Measurements from ENCODE around the gene TRAF4. TPM values are rescaled to one million over a fixed set of nuclear protein-coding genes. Genes with fewer than 3 reads are reported as not detected.
"Not testable (repeated sequence)": the region's sequence is repeated elsewhere in the genome, so short reads cannot be mapped to it uniquely, and the experiment has no call there.

The TRAF4 gene
- total RNA-seq, 1 donor = 42.3 TPM

- DNase-seq (ENCODE audit: low read depth in 2 of 3, low spot score in 2 of 3) = no peak
Observed at GRCh38 chr17:28777178-28777577, 33.4 kb downstream of the TRAF4 start.

GRCh38 chr17:28779601-28780000 lies 35.8 kb downstream of the TRAF4 start:
- not testable (repeated sequence) for DNase-seq (ENCODE audit: low read depth in 2 of 3, low spot score in 2 of 3)

- no peak for DNase-seq (ENCODE audit: low read depth in 2 of 3, low spot score in 2 of 3)
Observed at GRCh38 chr17:28783161-28783560, 39.4 kb downstream of the TRAF4 start.

- no peak for DNase-seq (ENCODE audit: low read depth in 2 of 3, low spot score in 2 of 3)
Observed at GRCh38 chr17:28788100-28788499, 44.3 kb downstream of the TRAF4 start.

- DNase-seq (ENCODE audit: low read depth in 2 of 3, low spot score in 2 of 3) = peak in 2 of 3 donors; percentile 31 to 64
Observed at GRCh38 chr17:28792877-28793661, 49.3 kb downstream of the TRAF4 start.

- not testable (repeated sequence) for DNase-seq (ENCODE audit: low read depth in 2 of 3, low spot score in 2 of 3)
Observed at GRCh38 chr17:28794846-28795441, 51.1 kb downstream of the TRAF4 start.

GRCh38 chr17:28796062-28796461 lies 52.3 kb downstream of the TRAF4 start:
- no peak for DNase-seq (ENCODE audit: low read depth in 2 of 3, low spot score in 2 of 3)

Small RNA genes within 50 kb of the gene (small RNA-seq; reads per million reads assigned to genes)
- gene SNORD42A (not detected), gene SNORD42B (9.7 reads per million, percentile 92 among the genes with 10 or more reads in this experiment), gene SNORD4A (not detected), gene SNORD4B (not detected)

Other genes with a start within 250 kb of the TRAF4 start
- not detected for gene FOXN1, start 237.7 kb upstream of the TRAF4 start, total RNA-seq
- 12.1 TPM for gene UNC119, start 191.4 kb upstream of the TRAF4 start, total RNA-seq
- 71.6 TPM for gene PIGS, start 172.5 kb upstream of the TRAF4 start, total RNA-seq
- 55.5 TPM for gene ALDOC, start 167.1 kb upstream of the TRAF4 start, total RNA-seq
- 6.2 TPM for gene SPAG5, start 145.0 kb upstream of the TRAF4 start, total RNA-seq
- gene RSKR, start 129.8 kb upstream of the TRAF4 start, total RNA-seq = 8.1 TPM
- gene BLTP2, start 98.9 kb upstream of the TRAF4 start, total RNA-seq = 142 TPM
- gene SDF2, start 82.1 kb upstream of the TRAF4 start, total RNA-seq = 56.3 TPM
- 61.9 TPM for gene SUPT6H, start 81.8 kb upstream of the TRAF4 start, total RNA-seq
- 3.5 TPM for gene PROCA1, start 32.1 kb upstream of the TRAF4 start, total RNA-seq
- 160 TPM for gene RAB34, start 26.1 kb upstream of the TRAF4 start, total RNA-seq
- 745 TPM for gene RPL23A, start 24.0 kb upstream of the TRAF4 start, total RNA-seq
- gene TLCD1, start 17.8 kb upstream of the TRAF4 start, total RNA-seq = 1.1 TPM
- 12.4 TPM for gene NEK8, start 15.2 kb upstream of the TRAF4 start, total RNA-seq
- gene FAM222B, start 98.8 kb downstream of the TRAF4 start, total RNA-seq = 19.1 TPM
- 47.4 TPM for gene ERAL1, start 111.0 kb downstream of the TRAF4 start, total RNA-seq
- 61.7 TPM for gene FLOT2, start 153.7 kb downstream of the TRAF4 start, total RNA-seq
- 30.7 TPM for gene DHRS13, start 159.1 kb downstream of the TRAF4 start, total RNA-seq
- 87.8 TPM for gene PHF12, start 207.5 kb downstream of the TRAF4 start, total RNA-seq